ENCODE data around the gene EFEMP2.
A peak's percentile ranks its signal among the peaks of the same experiment; 100 is the strongest.

EFEMP2 gene

DNA sequence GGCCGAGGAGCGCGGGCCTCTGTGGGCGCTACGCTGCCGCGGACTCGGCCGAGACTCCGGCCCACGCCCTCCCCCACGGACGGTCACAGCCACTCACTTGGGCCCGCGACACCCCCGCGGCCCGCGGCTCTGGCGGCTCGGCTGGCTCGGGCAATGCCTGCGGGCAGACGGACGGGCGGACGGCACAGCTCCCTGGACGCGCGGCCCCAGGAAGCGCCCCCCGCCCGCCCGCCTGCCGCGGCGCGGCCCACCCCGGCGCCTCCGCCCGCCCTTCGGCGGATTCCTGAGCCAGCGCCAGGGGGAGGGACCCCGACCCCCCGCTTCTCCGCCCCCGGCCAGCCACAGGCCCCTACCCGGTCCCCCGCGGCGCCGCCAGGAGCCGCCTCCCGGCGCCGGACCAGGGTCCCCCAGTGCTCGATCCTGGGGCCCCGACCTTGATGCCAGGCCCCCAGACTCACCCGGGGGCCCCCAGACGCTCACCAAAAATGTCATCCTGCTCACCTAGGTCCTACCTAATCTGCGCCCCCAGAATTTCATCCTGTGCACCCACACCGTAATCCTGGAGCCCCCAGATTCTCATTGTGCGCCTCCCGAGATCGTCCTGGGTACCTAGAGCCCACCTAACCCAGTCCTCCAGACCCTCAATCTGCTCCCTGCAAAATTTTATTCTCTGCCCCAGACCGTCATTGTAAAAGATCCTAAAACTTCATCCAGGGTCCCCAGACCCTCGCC, at the start of gene EFEMP2:
EFEMP2 (minus strand) TSS at position 215 of the 732 bp plus-strand sequence. CDS start 446 bp downstream, outside the sequence.
- no peaks in the 10 kb centered on the region for H3K36me3 ChIP-seq (ENCODE audit: insufficient read depth, low read length)
- H3K4me1 ChIP-seq (ENCODE audit: insufficient read depth, low read length): peaks cover 15% of the 10 kb centered on the region
- H3K9me3 ChIP-seq (ENCODE audit: low read length): no peaks in the 10 kb centered on the region
- H3K4me3 ChIP-seq (ENCODE audit: low read length): peak within 1 kb of the TSS; percentile 40
- H3K27me3 ChIP-seq (ENCODE audit: insufficient read depth, low read length): no peaks in the 10 kb centered on the region
- peak within 1 kb of the TSS; percentile 75 for H2AFZ ChIP-seq (ENCODE audit: low read depth, low read length)

- Histone ChIP-seq H3K4me3 (ENCODE audit: low read length) (no peak overlapping the region), H2AFZ (ENCODE audit: low read depth, low read length) (no peak overlapping the region), H3K36me3 (ENCODE audit: insufficient read depth, low read length) (peaks cover 17% of the 10 kb centered on the region), H3K4me1 (ENCODE audit: insufficient read depth, low read length) (peaks cover 23% of the 10 kb centered on the region), H3K27me3 (ENCODE audit: insufficient read depth, low read length) (no peaks in the 10 kb centered on the region), H3K9me3 (ENCODE audit: low read length) (no peaks in the 10 kb centered on the region)
Observed at GRCh38 chr11:65921876-65922275, 49.3 kb upstream of the EFEMP2 start.

- Histone ChIP-seq H3K36me3 (ENCODE audit: insufficient read depth, low read length) (peaks cover 17% of the 10 kb centered on the region), H3K4me3 (ENCODE audit: low read length) (no peak overlapping the region), H3K27me3 (ENCODE audit: insufficient read depth, low read length) (no peaks in the 10 kb centered on the region), H3K9me3 (ENCODE audit: low read length) (no peaks in the 10 kb centered on the region), H2AFZ (ENCODE audit: low read depth, low read length) (no peak overlapping the region), H3K4me1 (ENCODE audit: insufficient read depth, low read length) (peaks cover 23% of the 10 kb centered on the region)
Observed at GRCh38 chr11:65921033-65921555, 48.5 kb upstream of the EFEMP2 start.

GRCh38 chr11:65920372-65920802, 47.8 kb upstream of the EFEMP2 start:
- H3K36me3 ChIP-seq (ENCODE audit: insufficient read depth, low read length): peaks cover 17% of the 10 kb centered on the region
- H3K9me3 ChIP-seq (ENCODE audit: low read length): no peaks in the 10 kb centered on the region
- H2AFZ ChIP-seq (ENCODE audit: low read depth, low read length): no peak overlapping the region
- H3K4me1 ChIP-seq (ENCODE audit: insufficient read depth, low read length): peaks cover 23% of the 10 kb centered on the region
- H3K4me3 ChIP-seq (ENCODE audit: low read length): peak overlapping the region; percentile 83
- no peaks in the 10 kb centered on the region for H3K27me3 ChIP-seq (ENCODE audit: insufficient read depth, low read length)

DNA sequence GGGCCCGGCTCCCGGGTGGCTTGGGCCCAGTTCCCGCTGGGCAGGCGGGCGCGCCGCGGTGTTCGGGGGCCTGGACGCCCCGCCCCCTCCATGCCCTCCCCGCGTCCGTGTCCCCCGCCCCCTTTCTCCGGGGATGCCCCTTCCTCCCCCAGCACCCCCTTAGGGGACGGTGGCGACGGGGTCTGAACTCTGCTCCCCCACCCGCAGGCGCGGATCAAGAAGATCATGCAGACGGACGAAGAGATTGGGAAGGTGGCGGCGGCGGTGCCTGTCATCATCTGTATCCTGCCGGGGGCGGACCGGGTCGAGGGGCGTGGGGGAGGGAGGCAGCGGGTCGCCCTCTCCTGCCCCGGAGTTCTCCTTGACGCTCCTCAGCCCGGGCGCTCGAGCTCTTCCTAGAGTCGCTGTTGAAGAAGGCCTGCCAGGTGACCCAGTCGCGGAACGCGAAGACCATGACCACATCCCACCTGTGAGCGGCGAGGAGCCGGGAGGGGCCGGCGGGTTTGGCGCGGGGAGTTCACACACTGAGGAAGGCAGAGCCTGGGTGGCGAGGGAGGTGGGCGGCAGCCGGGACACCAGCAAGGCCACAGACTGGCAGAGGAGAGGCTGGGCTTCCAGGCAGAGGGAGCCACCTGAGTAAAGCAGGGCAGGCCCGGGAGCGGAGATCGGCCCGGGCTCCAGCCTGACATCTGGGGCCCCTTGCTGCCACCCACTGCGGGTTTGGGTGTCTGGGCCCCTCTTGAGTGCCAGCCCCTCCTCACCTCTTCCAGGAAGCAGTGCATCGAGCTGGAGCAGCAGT, 47.2 kb upstream of the EFEMP2 start:
- H3K9me3 ChIP-seq (ENCODE audit: low read length): no peaks in the 10 kb centered on the region
- peaks cover 23% of the 10 kb centered on the region for H3K4me1 ChIP-seq (ENCODE audit: insufficient read depth, low read length)
- H3K4me3 ChIP-seq (ENCODE audit: low read length): peak overlapping the region; percentile 83
- H3K36me3 ChIP-seq (ENCODE audit: insufficient read depth, low read length): peaks cover 17% of the 10 kb centered on the region
- H2AFZ ChIP-seq (ENCODE audit: low read depth, low read length): peak overlapping the region; percentile 83
- no peaks in the 10 kb centered on the region for H3K27me3 ChIP-seq (ENCODE audit: insufficient read depth, low read length)

DNA sequence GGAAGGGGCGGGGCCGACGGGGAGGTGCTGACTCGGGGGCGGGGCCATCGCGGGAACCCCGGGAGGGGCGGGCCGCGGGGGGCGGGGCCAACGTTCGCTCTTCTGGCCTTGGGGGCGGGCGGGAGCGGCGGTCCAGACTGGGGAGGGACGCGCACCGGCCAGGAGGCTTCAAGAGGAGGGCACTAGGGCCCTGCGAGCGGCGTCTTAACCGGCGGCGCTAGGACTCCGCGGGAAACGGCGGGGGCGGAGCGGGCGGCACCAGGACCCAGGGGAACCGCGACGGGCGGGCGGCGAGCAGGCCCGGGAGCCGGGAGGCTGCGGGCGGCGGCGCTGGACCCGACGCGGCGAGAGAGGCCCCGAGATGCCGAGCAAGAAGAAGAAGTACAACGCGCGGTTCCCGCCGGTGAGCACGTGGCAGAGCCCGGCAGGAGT, 46.6 kb upstream of the EFEMP2 start, which contains the start of gene DRAP1:
DRAP1 (plus strand) TSS at position 286 of the 432 bp plus-strand sequence; CDS start at position 362, 76 bp downstream.
- peaks cover 23% of the 10 kb centered on the region for H3K4me1 ChIP-seq (ENCODE audit: insufficient read depth, low read length)
- peak within 1 kb of the TSS; percentile 96 for H3K4me3 ChIP-seq (ENCODE audit: low read length)
- H3K9me3 ChIP-seq (ENCODE audit: low read length): no peaks in the 10 kb centered on the region
- H3K27me3 ChIP-seq (ENCODE audit: insufficient read depth, low read length): no peaks in the 10 kb centered on the region
- H2AFZ ChIP-seq (ENCODE audit: low read depth, low read length): peak within 1 kb of the TSS; percentile 83
- H3K36me3 ChIP-seq (ENCODE audit: insufficient read depth, low read length): peaks cover 17% of the 10 kb centered on the region

DNA sequence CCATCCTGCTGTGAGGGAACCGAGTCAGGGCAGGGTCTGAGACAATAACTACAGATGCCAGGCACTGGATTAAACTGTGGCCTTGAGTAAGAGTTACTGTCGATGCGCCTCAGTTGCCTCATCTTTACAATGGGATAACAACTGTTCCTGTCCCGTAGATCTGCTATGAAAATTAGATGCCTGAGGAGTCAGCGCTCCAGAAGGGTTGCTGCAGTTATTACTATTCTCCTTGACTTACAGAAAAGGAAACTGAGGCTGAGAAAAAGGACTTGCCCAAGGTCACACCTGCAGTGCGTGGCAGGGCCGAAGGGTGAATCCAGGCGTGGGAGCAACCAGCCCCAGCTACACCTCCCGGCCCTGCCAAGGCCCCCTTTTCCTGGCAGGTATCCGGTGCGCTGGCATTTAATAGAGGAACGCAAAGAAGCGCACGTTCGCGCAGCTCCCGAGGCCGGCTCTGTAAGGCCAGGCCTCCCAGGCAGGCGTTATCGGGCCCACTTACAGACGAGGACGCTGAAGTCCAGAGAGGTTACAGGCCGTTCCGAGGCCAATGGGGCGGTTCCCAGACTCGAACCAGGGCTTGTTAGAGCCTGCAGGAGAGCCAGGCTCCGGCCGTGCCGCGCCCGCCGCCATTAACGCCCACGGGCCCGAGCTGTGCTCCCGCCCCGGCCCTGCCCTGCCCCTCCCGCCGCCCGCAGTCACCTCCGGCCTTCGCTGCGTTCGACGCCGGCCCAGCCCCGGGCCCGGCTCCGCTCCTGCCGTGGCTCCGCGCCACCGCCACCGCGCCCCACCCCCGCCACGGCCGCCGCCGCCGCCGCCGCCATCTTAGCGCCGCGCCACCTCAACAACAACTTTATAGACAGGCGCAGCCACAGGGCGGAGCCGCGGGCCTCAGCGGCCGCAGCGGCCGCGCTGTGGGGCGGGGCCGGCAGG, 45.9 kb upstream of the EFEMP2 start, which contains the start of gene C11orf68:
C11orf68 (minus strand) TSS at position 852 of the 930 bp plus-strand sequence; CDS start at position 821, 31 bp downstream.
- no peaks in the 10 kb centered on the region for H3K9me3 ChIP-seq (ENCODE audit: low read length)
- H3K4me1 ChIP-seq (ENCODE audit: insufficient read depth, low read length): peaks cover 23% of the 10 kb centered on the region
- H2AFZ ChIP-seq (ENCODE audit: low read depth, low read length): peak within 1 kb of the TSS; percentile 83
- H3K36me3 ChIP-seq (ENCODE audit: insufficient read depth, low read length): peaks cover 17% of the 10 kb centered on the region
- H3K27me3 ChIP-seq (ENCODE audit: insufficient read depth, low read length): no peaks in the 10 kb centered on the region
- H3K4me3 ChIP-seq (ENCODE audit: low read length): peak within 1 kb of the TSS; percentile 96

- H3K4me3 ChIP-seq (ENCODE audit: low read length): peak overlapping the region; percentile 96
- H3K36me3 ChIP-seq (ENCODE audit: insufficient read depth, low read length): peaks cover 14% of the 10 kb centered on the region
- H2AFZ ChIP-seq (ENCODE audit: low read depth, low read length): no peak overlapping the region
- peaks cover 23% of the 10 kb centered on the region for H3K4me1 ChIP-seq (ENCODE audit: insufficient read depth, low read length)
- H3K9me3 ChIP-seq (ENCODE audit: low read length): no peaks in the 10 kb centered on the region
- H3K27me3 ChIP-seq (ENCODE audit: insufficient read depth, low read length): no peaks in the 10 kb centered on the region
Observed at GRCh38 chr11:65917434-65918210, 45.0 kb upstream of the EFEMP2 start.

DNA sequence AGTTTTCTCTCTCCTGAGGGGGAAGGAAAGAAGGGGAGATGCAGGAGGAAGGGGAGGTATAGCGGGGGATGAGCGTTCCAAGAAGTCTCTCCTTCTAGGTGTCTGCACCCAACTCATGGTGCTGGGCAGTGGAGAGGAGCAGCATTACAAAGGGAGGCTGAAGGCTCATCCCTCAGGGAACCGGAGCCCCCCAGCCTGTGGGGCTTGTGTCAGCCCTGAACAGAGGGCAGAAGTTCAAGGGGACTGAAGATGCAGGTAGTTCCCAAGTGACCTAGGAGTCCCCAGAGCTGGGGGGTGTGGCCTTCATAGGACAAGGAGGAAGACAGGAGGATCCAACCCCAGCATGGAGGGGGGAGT, 44.5 kb upstream of the EFEMP2 start:
- Histone ChIP-seq H3K4me3 (ENCODE audit: low read length) (no peak overlapping the region), H3K4me1 (ENCODE audit: insufficient read depth, low read length) (peaks cover 23% of the 10 kb centered on the region), H3K36me3 (ENCODE audit: insufficient read depth, low read length) (peaks cover 9% of the 10 kb centered on the region), H3K9me3 (ENCODE audit: low read length) (no peaks in the 10 kb centered on the region), H3K27me3 (ENCODE audit: insufficient read depth, low read length) (no peaks in the 10 kb centered on the region), H2AFZ (ENCODE audit: low read depth, low read length) (no peak overlapping the region)

- Histone ChIP-seq H3K4me3 (ENCODE audit: low read length) (no peak overlapping the region), H3K4me1 (ENCODE audit: insufficient read depth, low read length) (peaks cover 23% of the 10 kb centered on the region), H3K27me3 (ENCODE audit: insufficient read depth, low read length) (no peaks in the 10 kb centered on the region), H2AFZ (ENCODE audit: low read depth, low read length) (no peak overlapping the region), H3K36me3 (ENCODE audit: insufficient read depth, low read length) (peaks cover 6% of the 10 kb centered on the region), H3K9me3 (ENCODE audit: low read length) (no peaks in the 10 kb centered on the region)
Observed at GRCh38 chr11:65916391-65916790, 43.8 kb upstream of the EFEMP2 start.

DNA sequence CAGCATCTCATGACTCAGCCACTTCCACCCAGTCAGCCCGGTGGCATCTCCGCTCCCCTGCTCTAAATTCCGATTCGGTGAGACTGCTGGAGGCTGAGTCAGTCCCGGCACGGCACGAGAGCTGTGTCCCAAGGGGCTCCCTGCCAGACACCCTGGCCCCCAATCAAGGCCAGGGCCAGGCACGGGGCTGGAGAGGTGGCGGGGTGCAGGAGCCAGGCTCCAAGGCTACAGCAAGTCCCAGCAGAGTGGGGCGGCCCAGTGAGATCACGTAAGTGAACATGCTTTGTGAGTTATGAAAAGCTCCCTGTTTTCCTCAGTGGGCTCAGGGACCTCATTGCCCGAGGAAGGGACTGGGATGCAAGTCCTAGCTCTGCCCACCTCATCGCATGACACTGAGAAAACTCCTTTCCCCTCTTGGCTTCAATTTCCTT, 43.2 kb upstream of the EFEMP2 start:
- H2AFZ ChIP-seq (ENCODE audit: low read depth, low read length): no peak overlapping the region
- H3K36me3 ChIP-seq (ENCODE audit: insufficient read depth, low read length): peaks cover 4% of the 10 kb centered on the region
- no peaks in the 10 kb centered on the region for H3K9me3 ChIP-seq (ENCODE audit: low read length)
- no peaks in the 10 kb centered on the region for H3K27me3 ChIP-seq (ENCODE audit: insufficient read depth, low read length)
- H3K4me1 ChIP-seq (ENCODE audit: insufficient read depth, low read length): peaks cover 22% of the 10 kb centered on the region
- no peak overlapping the region for H3K4me3 ChIP-seq (ENCODE audit: low read length)
